ENCODE measurements around the gene DMC1.

DMC1 gene

DNA sequence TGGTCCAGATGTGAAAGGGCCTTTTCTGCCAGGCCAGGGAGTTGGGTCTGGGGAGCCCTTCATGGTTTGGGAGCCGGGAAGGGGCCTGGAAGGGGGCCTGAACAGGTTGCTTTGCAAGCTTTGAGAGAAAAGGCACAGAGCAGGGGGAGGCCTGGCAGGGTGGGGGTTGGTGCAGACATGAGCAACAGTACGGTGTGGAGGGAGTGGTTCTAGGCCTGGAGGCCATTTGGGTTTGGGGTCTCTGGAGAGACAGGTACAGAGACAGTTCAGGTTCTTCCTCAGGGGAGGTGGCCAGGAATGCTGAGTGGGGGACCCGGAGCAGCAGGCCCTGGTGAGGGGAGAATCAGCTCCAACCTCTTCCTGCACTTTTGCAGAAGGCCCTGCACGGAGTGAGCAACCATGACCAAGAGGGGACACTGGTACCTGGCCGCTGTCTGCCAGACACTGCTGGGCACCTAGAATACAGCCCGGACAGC, 100.6 kb downstream of the DMC1 start:
- Histone ChIP-seq H3K36me3 (ENCODE audit: control insufficient read depth, insufficient read depth, low read length) (no peaks in the 10 kb centered on the region), H3K9ac (ENCODE audit: low read length) (no peak overlapping the region), H3K27ac (ENCODE audit: low read depth, low read length) (no peak overlapping the region), H3K4me3 (ENCODE audit: low read length) (no peak overlapping the region), H3K4me1 (ENCODE audit: control insufficient read depth, insufficient read depth, low read length) (peaks cover 3% of the 10 kb centered on the region), H3K27me3 (ENCODE audit: control insufficient read depth, insufficient read depth, low read length) (peaks cover 4% of the 10 kb centered on the region)

Data from rectal smooth muscle tissue (tissue), 1 donor.